ENCODE results near the gene KLF17.

KLF17 gene

DNA sequence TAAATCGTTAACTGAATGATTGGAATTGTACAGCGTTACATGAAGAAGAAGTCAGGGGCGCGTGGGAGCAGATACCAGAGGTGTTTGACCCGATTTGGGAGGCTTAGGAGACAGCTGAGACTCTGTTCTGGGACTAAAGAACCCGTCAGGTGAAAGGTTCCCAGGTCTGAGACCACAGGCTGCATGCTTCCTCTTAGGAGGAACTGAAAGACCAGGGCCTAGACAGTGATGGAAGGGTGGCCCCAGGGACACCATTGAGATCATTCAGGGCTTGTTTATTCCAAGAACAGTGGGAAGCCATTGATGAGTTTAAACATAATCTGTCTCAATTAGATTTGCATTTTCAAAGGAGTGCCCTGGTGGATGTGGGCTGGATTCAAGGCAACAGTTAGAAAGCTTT lies 904 bp downstream of the KLF17 start:
- in situ Hi-C loops (cut with HindIII; ENCODE audit: low sequenced_read_pairs), result no loop called here
- DNase-seq (ENCODE audit: low read depth), result no peak
- TF ChIP-seq, protein P1, sequence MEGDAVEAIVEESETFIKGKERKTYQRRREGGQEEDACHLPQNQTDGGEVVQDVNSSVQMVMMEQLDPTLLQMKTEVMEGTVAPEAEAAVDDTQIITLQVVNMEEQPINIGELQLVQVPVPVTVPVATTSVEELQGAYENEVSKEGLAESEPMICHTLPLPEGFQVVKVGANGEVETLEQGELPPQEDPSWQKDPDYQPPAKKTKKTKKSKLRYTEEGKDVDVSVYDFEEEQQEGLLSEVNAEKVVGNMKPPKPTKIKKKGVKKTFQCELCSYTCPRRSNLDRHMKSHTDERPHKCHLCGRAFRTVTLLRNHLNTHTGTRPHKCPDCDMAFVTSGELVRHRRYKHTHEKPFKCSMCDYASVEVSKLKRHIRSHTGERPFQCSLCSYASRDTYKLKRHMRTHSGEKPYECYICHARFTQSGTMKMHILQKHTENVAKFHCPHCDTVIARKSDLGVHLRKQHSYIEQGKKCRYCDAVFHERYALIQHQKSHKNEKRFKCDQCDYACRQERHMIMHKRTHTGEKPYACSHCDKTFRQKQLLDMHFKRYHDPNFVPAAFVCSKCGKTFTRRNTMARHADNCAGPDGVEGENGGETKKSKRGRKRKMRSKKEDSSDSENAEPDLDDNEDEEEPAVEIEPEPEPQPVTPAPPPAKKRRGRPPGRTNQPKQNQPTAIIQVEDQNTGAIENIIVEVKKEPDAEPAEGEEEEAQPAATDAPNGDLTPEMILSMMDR (IDR thresholded peaks at IDR 0.05; ENCODE audit: low read depth, low read length, missing control alignments), result no peak
- H3K4me3 ChIP-seq (ENCODE audit: low read depth, low read length), result no peak overlapping the region

DNA sequence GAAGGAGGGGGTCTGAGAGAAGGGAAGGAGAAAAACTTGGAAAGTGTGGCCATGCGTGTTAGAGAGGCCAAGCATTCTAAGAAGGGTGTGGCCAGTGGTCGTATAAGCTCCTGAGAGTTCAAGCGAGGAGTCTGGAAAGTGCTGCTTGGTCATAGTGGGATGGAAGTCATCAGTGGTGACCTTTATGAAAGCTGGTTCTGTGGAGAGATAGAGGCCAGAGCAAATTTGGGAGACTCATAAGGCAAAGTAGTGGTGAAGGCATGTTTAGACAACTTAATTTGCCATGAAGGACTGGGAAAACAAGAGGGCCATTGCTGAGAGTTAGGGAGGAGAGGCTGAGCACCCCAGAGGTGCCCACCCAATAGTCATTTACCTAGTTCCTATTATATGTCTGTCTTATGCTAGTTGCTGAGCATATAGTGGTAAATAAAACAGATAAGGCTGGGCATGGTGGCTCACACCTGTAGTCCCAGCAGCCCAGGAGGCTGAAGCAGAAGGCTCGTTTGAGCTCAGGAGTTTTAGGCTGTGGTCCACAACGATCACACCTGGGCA lies 1.9 kb downstream of the KLF17 start:
- no peak for DNase-seq (ENCODE audit: low read depth)
- in situ Hi-C loops (cut with HindIII; ENCODE audit: low sequenced_read_pairs), result no loop called here
- TF ChIP-seq, protein P1 (IDR thresholded peaks at IDR 0.05; ENCODE audit: low read depth, low read length, missing control alignments), result no peak
- no peak overlapping the region for H3K4me3 ChIP-seq (ENCODE audit: low read depth, low read length)

DNA sequence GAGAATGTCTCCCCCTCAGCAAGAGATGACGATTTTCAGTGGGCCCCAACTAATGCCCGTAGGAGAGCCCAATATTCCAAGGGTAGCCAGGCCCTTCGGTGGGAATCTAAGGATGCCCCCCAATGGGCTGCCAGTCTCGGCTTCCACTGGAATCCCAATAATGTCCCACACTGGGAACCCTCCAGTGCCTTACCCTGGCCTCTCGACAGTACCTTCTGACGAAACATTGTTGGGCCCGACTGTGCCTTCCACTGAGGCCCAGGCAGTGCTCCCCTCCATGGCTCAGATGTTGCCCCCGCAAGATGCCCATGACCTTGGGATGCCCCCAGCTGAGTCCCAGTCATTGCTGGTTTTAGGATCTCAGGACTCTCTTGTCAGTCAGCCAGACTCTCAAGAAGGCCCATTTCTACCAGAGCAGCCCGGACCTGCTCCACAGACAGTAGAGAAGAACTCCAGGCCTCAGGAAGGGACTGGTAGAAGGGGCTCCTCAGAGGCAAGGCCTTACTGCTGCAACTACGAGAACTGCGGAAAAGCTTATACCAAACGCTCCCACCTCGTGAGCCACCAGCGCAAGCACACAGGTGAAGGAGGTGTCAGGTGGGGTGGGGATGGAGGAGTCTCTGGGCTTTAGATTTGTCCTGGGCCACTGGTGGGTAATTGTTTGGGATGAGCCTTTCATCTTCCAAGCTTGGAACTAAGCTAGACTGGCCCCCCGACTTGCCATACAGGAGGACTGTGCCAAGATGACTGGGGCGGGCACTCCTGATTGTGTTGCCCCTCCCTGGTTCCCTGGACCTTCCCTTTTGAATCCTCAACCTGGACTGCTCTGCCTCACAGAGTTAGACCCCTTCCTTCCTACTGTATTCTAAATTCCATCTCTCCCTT lies 11.2 kb downstream of the KLF17 start:
- no peak for DNase-seq (ENCODE audit: low read depth)
- in situ Hi-C loops (cut with HindIII; ENCODE audit: low sequenced_read_pairs), result no loop called here
- no peak overlapping the region for H3K4me3 ChIP-seq (ENCODE audit: low read depth, low read length)
- TF ChIP-seq, protein P1 (IDR thresholded peaks at IDR 0.05; ENCODE audit: low read depth, low read length, missing control alignments), result no peak

DNA sequence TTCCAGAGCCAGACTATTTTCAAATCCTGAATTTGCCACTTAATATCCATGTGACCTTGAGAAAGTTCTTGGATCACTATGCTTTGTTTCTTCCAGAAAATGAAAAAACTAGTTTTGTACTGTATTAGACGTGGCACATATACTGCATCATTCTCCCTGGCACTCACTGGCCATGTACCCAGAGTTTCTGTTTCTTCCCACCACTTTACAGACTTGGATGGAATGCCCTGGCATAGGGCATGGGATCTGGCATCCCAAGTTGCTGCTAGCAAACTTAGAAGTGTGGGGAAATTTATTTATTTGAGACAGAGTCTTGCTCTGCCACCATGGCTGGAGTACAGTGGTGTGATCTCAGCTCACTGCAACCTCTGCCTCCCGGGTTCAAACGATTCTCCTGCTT lies 12.8 kb downstream of the KLF17 start:
- DNase-seq (ENCODE audit: low read depth), result no peak
- TF ChIP-seq, protein P1 (IDR thresholded peaks at IDR 0.05; ENCODE audit: low read depth, low read length, missing control alignments), result no peak
- in situ Hi-C loops (cut with HindIII; ENCODE audit: low sequenced_read_pairs), result no loop called here
- H3K4me3 ChIP-seq (ENCODE audit: low read depth, low read length), result no peak overlapping the region

DNA sequence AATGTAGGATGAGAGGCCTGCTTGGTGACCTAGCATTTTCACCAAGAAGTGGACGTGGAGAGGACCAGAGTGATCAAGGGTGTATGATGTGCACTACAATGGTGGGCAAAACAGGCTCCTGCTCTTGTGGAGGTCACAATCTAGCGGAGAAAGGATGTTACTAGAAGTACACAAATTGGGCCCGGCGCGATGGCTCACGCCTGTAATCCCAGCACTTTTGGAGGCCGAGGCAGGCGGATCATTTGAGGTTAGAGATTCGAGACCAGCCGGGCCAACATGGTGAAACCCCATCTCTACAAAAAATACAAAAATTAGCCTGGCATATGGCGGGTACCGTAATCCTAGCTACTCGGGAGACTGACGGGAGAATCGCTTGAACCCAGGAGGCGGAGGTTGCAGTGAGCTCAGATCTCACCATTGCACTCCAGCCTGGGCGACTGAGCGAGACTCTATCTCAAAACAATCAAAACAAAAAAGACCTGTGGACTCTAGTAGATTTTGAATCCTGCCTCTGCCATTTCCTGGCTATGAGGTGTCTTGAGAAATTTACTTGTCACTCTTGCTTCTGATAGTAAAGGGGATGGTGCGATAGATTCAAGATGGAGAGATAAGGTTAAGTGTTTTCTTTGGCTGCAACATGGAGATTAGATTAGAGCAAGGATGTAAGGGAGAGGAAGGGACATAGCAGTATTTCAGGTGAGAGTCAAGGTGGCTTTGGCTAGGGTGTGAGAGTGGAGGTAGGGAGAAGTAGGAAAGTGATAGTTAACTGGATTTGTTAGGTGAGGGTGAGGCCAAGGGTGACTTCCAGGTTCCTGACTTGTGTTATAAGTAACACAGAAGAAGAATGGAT lies 15.7 kb downstream of the KLF17 start:
- no peak for DNase-seq (ENCODE audit: low read depth)
- H3K4me3 ChIP-seq (ENCODE audit: low read depth, low read length), result no peak overlapping the region
- in situ Hi-C loops (cut with HindIII; ENCODE audit: low sequenced_read_pairs), result no loop called here
- TF ChIP-seq, protein P1 (IDR thresholded peaks at IDR 0.05; ENCODE audit: low read depth, low read length, missing control alignments), result no peak

DNA sequence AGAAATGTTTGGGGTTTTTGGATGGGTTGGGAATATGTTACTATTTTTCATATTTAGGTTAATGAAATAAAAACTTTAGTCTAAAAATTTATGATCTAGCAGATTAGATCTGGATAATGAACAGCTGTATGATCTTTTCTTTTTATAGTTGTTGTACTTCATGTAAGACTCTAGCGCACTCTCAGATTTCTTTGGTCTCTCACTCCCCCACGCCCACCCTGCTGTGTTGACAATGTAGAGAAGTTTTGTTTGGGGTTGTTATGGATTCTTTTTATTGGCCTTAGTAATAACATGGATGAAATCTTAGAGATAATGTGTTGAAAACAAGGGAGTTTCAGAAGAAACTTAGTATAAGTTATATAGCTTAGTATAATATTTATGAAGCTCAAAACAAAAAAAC lies 17.3 kb downstream of the KLF17 start:
- TF ChIP-seq, protein P1 (IDR thresholded peaks at IDR 0.05; ENCODE audit: low read depth, low read length, missing control alignments), result no peak
- DNase-seq (ENCODE audit: low read depth), result no peak
- in situ Hi-C loops (cut with HindIII; ENCODE audit: low sequenced_read_pairs), result no loop called here
- no peak overlapping the region for H3K4me3 ChIP-seq (ENCODE audit: low read depth, low read length)

All from astrocyte of the cerebellum (primary cell).